OCI-LY7 (cell line): ENCODE results near the gene MTHFS.
A peak's percentile ranks its signal among the peaks of the same experiment; 100 is the strongest.

Experiments
- EZH2phosphoT487 ChIP-seq: fragments of 200-600 bp; sonication (generic); IDR thresholded peaks from 2 replicates; pipeline ENCODE4 v1.6.1; 2018; ENCODE audit warnings: low read depth, borderline replicate concordance, mild to moderate bottlenecking, mixed run types, antibody characterized with exemption, low read length, moderate library complexity, mixed read lengths
- TF ChIP-seq, protein P1 (sequence below): fragments of 200-600 bp; sonication (generic); conservative IDR thresholded peaks from 2 replicates; pipeline ENCODE4 v1.5.1; 2014; ENCODE audit warnings: mild to moderate bottlenecking, antibody characterized with exemption, low read length, moderate library complexity, mixed read lengths

DNA sequence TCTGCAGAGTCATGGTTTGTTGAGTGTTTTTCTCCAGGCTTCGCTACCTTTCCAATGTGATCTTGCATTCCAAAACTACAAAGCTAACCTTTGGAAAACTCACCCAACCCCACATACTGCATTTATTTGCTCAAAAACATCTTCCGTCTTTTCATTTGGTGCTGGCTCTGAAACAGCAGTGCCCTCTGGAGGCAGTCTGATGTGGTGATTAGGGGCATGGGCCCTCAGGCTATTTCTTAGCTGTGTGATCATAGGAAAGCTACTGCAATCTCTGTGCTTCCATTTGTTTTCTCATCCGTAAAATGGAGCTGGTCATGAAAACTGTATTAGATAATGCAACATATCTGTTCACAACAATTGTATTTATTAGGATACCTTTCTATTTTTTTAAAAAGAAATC, 47.0 kb downstream of the MTHFS start:
- TF ChIP-seq, protein P1, sequence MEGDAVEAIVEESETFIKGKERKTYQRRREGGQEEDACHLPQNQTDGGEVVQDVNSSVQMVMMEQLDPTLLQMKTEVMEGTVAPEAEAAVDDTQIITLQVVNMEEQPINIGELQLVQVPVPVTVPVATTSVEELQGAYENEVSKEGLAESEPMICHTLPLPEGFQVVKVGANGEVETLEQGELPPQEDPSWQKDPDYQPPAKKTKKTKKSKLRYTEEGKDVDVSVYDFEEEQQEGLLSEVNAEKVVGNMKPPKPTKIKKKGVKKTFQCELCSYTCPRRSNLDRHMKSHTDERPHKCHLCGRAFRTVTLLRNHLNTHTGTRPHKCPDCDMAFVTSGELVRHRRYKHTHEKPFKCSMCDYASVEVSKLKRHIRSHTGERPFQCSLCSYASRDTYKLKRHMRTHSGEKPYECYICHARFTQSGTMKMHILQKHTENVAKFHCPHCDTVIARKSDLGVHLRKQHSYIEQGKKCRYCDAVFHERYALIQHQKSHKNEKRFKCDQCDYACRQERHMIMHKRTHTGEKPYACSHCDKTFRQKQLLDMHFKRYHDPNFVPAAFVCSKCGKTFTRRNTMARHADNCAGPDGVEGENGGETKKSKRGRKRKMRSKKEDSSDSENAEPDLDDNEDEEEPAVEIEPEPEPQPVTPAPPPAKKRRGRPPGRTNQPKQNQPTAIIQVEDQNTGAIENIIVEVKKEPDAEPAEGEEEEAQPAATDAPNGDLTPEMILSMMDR, result peak; percentile 89
- no peak for TF ChIP-seq EZH2phosphoT487
